GM23248 (cell line): Measurements from ENCODE around the gene CPED1.

Source experiments
- EZH2 ChIP-seq: fragments of 200-600 bp; sonication (generic); IDR thresholded peaks from 2 replicates; pipeline ENCODE4 v1.6.1; 2018; ENCODE audit warnings: antibody characterized with exemption, mild to moderate bottlenecking; ENCODE audit not compliant: insufficient read depth, poor library complexity, severe bottlenecking
- EZH2phosphoT487 ChIP-seq: fragments of 200-600 bp; sonication (generic); IDR thresholded peaks from 2 replicates; pipeline ENCODE4 v1.6.1; 2018; ENCODE audit warnings: antibody characterized with exemption, moderate library complexity, mild to moderate bottlenecking, low read depth; ENCODE audit not compliant: insufficient read depth

- TF ChIP-seq EZH2: no peak
- TF ChIP-seq EZH2phosphoT487: no peak
Observed at GRCh38 chr7:120997882-120998474, 9.5 kb downstream of the CPED1 start.
